B cell (primary cell): ENCODE data around the gene CEP120. TPM values are rescaled to one million over a fixed set of nuclear protein-coding genes. Genes with fewer than 3 reads are reported as not detected.

Experiments
- ATAC-seq: fragments of 200-7000 bp; cut with Tn5 transposase; one replicate; pipeline ENCODE4 v1.10.0; 2021; ENCODE audit warnings: low read depth, mild to moderate bottlenecking, moderate number of reproducible peaks, moderate library complexity
- CTCF ChIA-PET: fragments of 350-600 bp; sonication (Branson Sonifier 250); formaldehyde crosslinking; loops from one replicate; lab custom pipeline; 2021; ENCODE audit warnings: antibody characterized with exemption, inconsistent platforms; lab: Charles Lee
- POLR2A ChIA-PET: fragments of 350-600 bp; sonication (Branson Sonifier 250); formaldehyde crosslinking; loops from one replicate; lab custom pipeline; 2021; ENCODE audit warnings: antibody characterized with exemption; lab: Charles Lee
- DNase-seq: peaks from one replicate; pipeline ENCODE4 v3.0.0; 2013
- H2AFZ ChIP-seq: 2 replicates; pipeline ENCODE4 v1.6.1; 2012; ENCODE audit warnings: mild to moderate bottlenecking, low read depth, low read length; ENCODE audit not compliant: insufficient read depth, poor library complexity, severe bottlenecking
- H3K27ac ChIP-seq, 2 donors: 1 replicate in 1 of 2; 2 replicates in 1 of 2; pipeline ENCODE4 v1.5.1; 2012 to 2013; ENCODE audit warnings: low read length in 2 of 2, mild to moderate bottlenecking in 2 of 2, moderate library complexity in 1 of 2
- H3K27me3 ChIP-seq, 4 experiments: fragments of 200-600 bp in 1 of 4; sonication (generic) in 1 of 4; replicated peaks in 1 of 4; 1 replicate in 2 of 4; 2 replicates in 2 of 4; pipeline versions ENCODE4 v1.6.1 to v1.7.0; 2013 to 2016; ENCODE audit warnings: low read length in 3 of 4, mild to moderate bottlenecking in 2 of 4, mixed read lengths in 1 of 4, moderate library complexity in 1 of 4; ENCODE audit not compliant: insufficient read depth in 4 of 4, control insufficient read depth in 3 of 4; ENCODE audit errors: control extremely low read depth in 1 of 4
- H3K36me3 ChIP-seq, 2 experiments: replicated peaks in 1 of 2; 1 replicate in 1 of 2; 2 replicates in 1 of 2; pipeline versions ENCODE4 v1.6.1 to v1.7.1; 2013; ENCODE audit warnings: low read length in 1 of 2; ENCODE audit not compliant: insufficient read depth in 2 of 2, control insufficient read depth in 1 of 2; ENCODE audit errors: control extremely low read depth in 1 of 2, extremely low read depth in 1 of 2
- H3K4me1 ChIP-seq, 2 donors: fragments of 200-600 bp in 1 of 2; sonication (generic) in 1 of 2; 1 replicate in 1 of 2; 2 replicates in 1 of 2; pipeline versions ENCODE4 v1.5.1 to v1.6.1; 2013 to 2017; ENCODE audit warnings: low read length in 2 of 2; ENCODE audit not compliant: control insufficient read depth in 2 of 2, insufficient read depth in 2 of 2
- H3K4me2 ChIP-seq: replicated peaks from 2 replicates; pipeline ENCODE3; 2012; ENCODE audit warnings: mild to moderate bottlenecking, low read depth, low read length; ENCODE audit not compliant: poor library complexity, severe bottlenecking
- H3K4me3 ChIP-seq, 5 experiments: fragments of 200-600 bp in 1 of 5; sonication (generic) in 1 of 5; 1 replicate in 3 of 5; 2 replicates in 2 of 5; pipeline versions ENCODE4 v1.5.1 to v1.7.0; 2011 to 2016; ENCODE audit warnings: low read length in 4 of 5, mild to moderate bottlenecking in 4 of 5, low read depth in 2 of 5, control low read depth in 1 of 5, moderate library complexity in 1 of 5; ENCODE audit not compliant: insufficient read depth in 1 of 5; ENCODE audit errors: control extremely low read depth in 1 of 5, extremely low read depth in 1 of 5
- H3K79me2 ChIP-seq: fragments of 200-600 bp; sonication (generic); one replicate; pipeline ENCODE4 v1.6.0; 2016; ENCODE audit warnings: low read length; ENCODE audit not compliant: control insufficient read depth, insufficient read depth
- H3K9ac ChIP-seq: fragments of 200-600 bp; sonication (generic); 2 replicates; pipeline ENCODE4 v1.6.1; 2017; ENCODE audit warnings: mild to moderate bottlenecking, low read length, moderate library complexity
- H3K9me3 ChIP-seq, 3 donors: one replicate each; pipeline versions ENCODE4 v1.6.1 to v1.7.1; 2013; ENCODE audit warnings: low read length in 2 of 3; ENCODE audit not compliant: control insufficient read depth in 2 of 3, insufficient read depth in 1 of 3; ENCODE audit errors: control extremely low read depth in 1 of 3
- H4K20me1 ChIP-seq: 2 replicates; pipeline ENCODE4 v1.6.0; 2012; ENCODE audit warnings: mild to moderate bottlenecking, low read length; ENCODE audit not compliant: insufficient read depth, control insufficient read depth, poor library complexity, severe bottlenecking
- H3K27ac Mint-ChIP-seq: one replicate; pipeline ENCODE4 v1.8.0; 2021; ENCODE audit warnings: mixed read lengths
- H3K27me3 Mint-ChIP-seq: one replicate; pipeline ENCODE4 v1.8.0; 2021; ENCODE audit warnings: mixed read lengths
- H3K4me1 Mint-ChIP-seq: one replicate; pipeline ENCODE4 v1.8.0; 2021; ENCODE audit warnings: mixed read lengths
- H3K4me3 Mint-ChIP-seq: one replicate; pipeline ENCODE4 v1.8.0; 2021; ENCODE audit warnings: mixed read lengths
- H3K9me3 Mint-ChIP-seq: one replicate; pipeline ENCODE4 v1.8.0; 2022; ENCODE audit warnings: mixed read lengths; ENCODE audit not compliant: insufficient read depth
- CTCF ChIP-seq: fragments of 200-600 bp; IDR thresholded peaks from one replicate; pipeline ENCODE4 v1.8.0; 2022; ENCODE audit warnings: antibody characterized with exemption, mild to moderate bottlenecking
- EZH2 ChIP-seq: IDR thresholded peaks from 2 replicates; pipeline ENCODE4 v1.6.1; 2012; ENCODE audit warnings: borderline replicate concordance, low read depth, mild to moderate bottlenecking, moderate library complexity, low read length; ENCODE audit not compliant: insufficient read depth, poor library complexity, severe bottlenecking
- WGBS: methylation state at CpG from one replicate; pipeline ENCODE4 v1.1.5; 2013; ENCODE audit warnings: missing lambda C conversion rate; ENCODE audit not compliant: insufficient coverage; 5-methylcytosine and 5-hydroxymethylcytosine counted together
- intact Hi-C: fragments of 100-400 bp; cut with micrococcal nuclease; formaldehyde crosslinking; loops from one replicate; pipeline ENCODE4 v1.10.0; 2022
- polyA plus RNA-seq: library from polyadenylated mRNA; depleted of rRNA; stranded (reverse); fragments of >200 nt; gene quantifications from 2 replicates; pipeline ENCODE4 v1.2.3, GENCODE V29; 2012
- total RNA-seq, 2 donors: library from RNA; stranded (reverse); fragments of 120-200 nt in 1 of 2; gene quantifications; 1 replicate in 1 of 2; 2 replicates in 1 of 2; pipeline versions ENCODE4 v1.2.3 to v1.2.4, GENCODE V29; 2013 to 2022

Gene CEP120
- total and polyA plus RNA-seq, 2 donors (not counting 1 experiment from before 2014, with no cell fraction given): 15.7 to 89.7 TPM

GRCh38 chr5:123456242-123456641 lies 33.0 kb upstream of the CEP120 start:
- CTCF ChIA-PET: interaction anchor here (1.2 kb wide), 1 partner anchor 154 kb away, joined by 5 read pairs; no protein-coding TSS in a partner anchor

GRCh38 chr5:123455640-123456039 lies 32.4 kb upstream of the CEP120 start:
- WGBS: no CpG with 5 or more reads among the region's 2 CpGs
- POLR2A ChIA-PET: interaction anchor here (0.6 to 0.7 kb wide), 2 partner anchors 87 to 164 kb away, joined by 3 to 9 read pairs; no protein-coding TSS in a partner anchor

More at GRCh38 chr5:123456242-123456641, 33.0 kb upstream of the CEP120 start:
- no peaks in the 10 kb centered on the region for H3K27me3 ChIP-seq
- no peak for ATAC-seq
- no peaks in the 10 kb centered on the region for H3K27me3 Mint-ChIP-seq
- no peak overlapping the region for H3K4me3 ChIP-seq
- H3K27ac ChIP-seq: no peak overlapping the region
- H3K9me3 Mint-ChIP-seq: no peaks in the 10 kb centered on the region
- no peak overlapping the region for H3K4me2 ChIP-seq
- H3K4me1 ChIP-seq: no peaks in the 10 kb centered on the region
- H3K4me1 Mint-ChIP-seq: peaks cover 16% of the 10 kb centered on the region
- no peak overlapping the region for H3K4me3 Mint-ChIP-seq
- POLR2A ChIA-PET: interaction anchor here (0.7 kb wide), 1 partner anchor 164 kb away, joined by 3 read pairs; no protein-coding TSS in a partner anchor
- no peaks in the 10 kb centered on the region for H3K9me3 ChIP-seq
- H3K9ac ChIP-seq: no peak overlapping the region
- H3K79me2 ChIP-seq: no peaks in the 10 kb centered on the region
- H2AFZ ChIP-seq: no peak overlapping the region
- no peaks in the 10 kb centered on the region for H4K20me1 ChIP-seq
- no peak for DNase-seq
- no peaks in the 10 kb centered on the region for H3K36me3 ChIP-seq
- TF ChIP-seq CTCF: no peak
- TF ChIP-seq EZH2: no peak
- intact Hi-C loops: no loop called here
- no peak overlapping the region for H3K27ac Mint-ChIP-seq
- WGBS: no CpG with 5 or more reads among the region's 1 CpG

More at GRCh38 chr5:123455640-123456039, 32.4 kb upstream of the CEP120 start:
- Mint-ChIP-seq H3K4me1 (peaks cover 15% of the 10 kb centered on the region), H3K27ac (no peak overlapping the region), H3K4me3 (no peak overlapping the region), H3K27me3 (no peaks in the 10 kb centered on the region), H3K9me3 (no peaks in the 10 kb centered on the region)
- intact Hi-C loops: no loop called here
- CTCF ChIA-PET: interaction anchor here (1.2 kb wide), 2 partner anchors 149 to 155 kb away, joined by 3 to 5 read pairs; no protein-coding TSS in a partner anchor
- Histone ChIP-seq H4K20me1 (no peaks in the 10 kb centered on the region), H3K4me3 (no peak overlapping the region), H3K9ac (no peak overlapping the region), H3K36me3 (no peaks in the 10 kb centered on the region), H3K27ac (no peak overlapping the region), H3K4me1 (no peaks in the 10 kb centered on the region), H3K79me2 (no peaks in the 10 kb centered on the region), H2AFZ (no peak overlapping the region), H3K9me3 (no peaks in the 10 kb centered on the region), H3K4me2 (no peak overlapping the region), H3K27me3 (no peaks in the 10 kb centered on the region)
- no peak for ATAC-seq
- no peak for DNase-seq
- no peak for TF ChIP-seq EZH2
- no peak for TF ChIP-seq CTCF
